Heart left ventricle (tissue), 16 donors: ENCODE data around the gene ADGRA1. TPM values are rescaled to one million over a fixed set of nuclear protein-coding genes. Genes with fewer than 3 reads are reported as not detected.
A peak's percentile ranks its signal among the peaks of the same experiment; 100 is the strongest.

Source experiments
- ATAC-seq, 4 donors: fragments of 200-7000 bp; cut with Tn5 transposase; one replicate each; pipeline ENCODE4 v1.9.1; 2020 to 2022; ENCODE audit warnings: moderate library complexity in 4 of 4, mild to moderate bottlenecking in 3 of 4, moderate number of reproducible peaks in 1 of 4
- DNase-seq, 5 donors: peaks; one replicate each; pipeline ENCODE4 v3.0.0-alpha.2; 2020
- H3K27ac ChIP-seq, 12 donors: fragments of 200-600 bp; sonication (generic) in 4 of 12; one replicate each; pipeline versions ENCODE4 v1.5.0 to v1.8.0; 2016 to 2022; ENCODE audit warnings: mild to moderate bottlenecking in 2 of 12
- H3K27me3 ChIP-seq, 9 donors: fragments of 200-600 bp; sonication (generic) in 2 of 9; one replicate each; pipeline versions ENCODE4 v1.5.1 to v1.8.0; 2016 to 2022; ENCODE audit warnings: mild to moderate bottlenecking in 3 of 9
- H3K36me3 ChIP-seq, 9 donors: fragments of 200-600 bp; sonication (generic) in 2 of 9; one replicate each; pipeline versions ENCODE4 v1.5.0 to v1.8.0; 2018 to 2022; ENCODE audit warnings: mild to moderate bottlenecking in 2 of 9
- H3K4me1 ChIP-seq, 12 donors: fragments of 200-600 bp; sonication (generic) in 4 of 12; one replicate each; pipeline versions ENCODE4 v1.5.0 to v1.8.0; 2016 to 2022; ENCODE audit warnings: mild to moderate bottlenecking in 3 of 12
- H3K4me3 ChIP-seq, 12 donors: fragments of 200-600 bp; sonication (generic) in 4 of 12; one replicate each; pipeline versions ENCODE4 v1.5.0 to v1.8.0; 2017 to 2022; ENCODE audit warnings: mild to moderate bottlenecking in 9 of 12, moderate library complexity in 4 of 12
- H3K9me3 ChIP-seq, 12 donors: fragments of 200-600 bp; sonication (generic) in 4 of 12; one replicate each; pipeline versions ENCODE4 v1.5.0 to v1.8.0; 2016 to 2022; ENCODE audit warnings: mild to moderate bottlenecking in 1 of 12
- POLR2A ChIP-seq, 2 donors: fragments of 450-650 bp; IDR thresholded peaks; one replicate each; pipeline ENCODE4 v1.6.1; 2017; ENCODE audit warnings: antibody characterized with exemption in 2 of 2, mild to moderate bottlenecking in 2 of 2, moderate library complexity in 2 of 2
- WGBS, 4 donors: extraction: QIAGEN DNeasy Blood & Tissue Kit in 2 of 4; methylation state at CpG; one replicate each; pipeline versions ENCODE4 v1.1.5 to v1.1.7; 2013 to 2018; 5-methylcytosine and 5-hydroxymethylcytosine counted together
- intact Hi-C, 10 donors: fragments of 100-400 bp; cut with DNase I; formaldehyde crosslinking; loops; one replicate each; pipeline versions ENCODE4 v1.11.1 to v1.14.2; 2022
- polyA plus RNA-seq, 2 donors: library from polyadenylated mRNA; stranded (reverse); fragments of 200-250 nt; gene quantifications; one replicate each; pipeline ENCODE4 v1.2.3, GENCODE V29; 2013
- total RNA-seq, 9 donors: library from RNA; depleted of rRNA in 2 of 9; stranded (reverse); fragments of >200 nt in 2 of 9; fragmentation: NEBNext Ultra II Directional in 3 of 9; extraction: Animal tissue kit (Norgen Biotek cat#: 25700) in 3 of 9; gene quantifications; one replicate each; pipeline versions ENCODE4 v1.1.0 to v1.2.4, GENCODE V29; 2016 to 2023
- TF ChIP-seq, protein P1 (sequence below), 12 donors: fragments of 200-600 bp; sonication (generic) in 4 of 12; IDR thresholded peaks; one replicate each; pipeline versions ENCODE4 v1.5.0 to v1.8.0; 2018 to 2022; ENCODE audit warnings: antibody characterized with exemption in 12 of 12, mild to moderate bottlenecking in 5 of 12
- donor health status: ischemic (EF 13 %, LVEDD 7.1; RV severe dilation, severe dysfunction).
- donor health status: healthy with polysubstance abuse.
- donor health status: DM: no; HTN: yes; CAD: no.
- donor health status: DM: no; HTN: no; CAD: no.
- donor health status: ischemic (EF 25% LVEDD 6.9; RV normal size, moderate dysfunction).
- donor health status: ischemic (EF 25% LVEDD 5.7; RV mildly dilated, moderate dysfunction).
- donor health status: healthy.
- donor health status: DM: yes; HTN: yes; CAD: no.
- donor health status: ischemic (EF 35%, LVEDD 5.7; RV mildly dilated, moderate dysfunction).
- donor health status: nonischemic (EF 11% LVEDD 7.7; RV severe dilation, severe dysfunction).
- donor health status: DM: yes; HTN: yes; CAD: no.
- donor health status: PGD.
- donor health status: ischemic (EF 29% LVEDD 5.4; RV normal size, mild dysfunction).
- donor health status: nonischemic (EF 23%, LVEDD 6.1; RV moderate dilation, normal function).

ADGRA1 gene
- total and polyA plus RNA-seq, 11 donors = 0.03 to 0.19 (median 0.13) TPM; not detected in 8

DNA sequence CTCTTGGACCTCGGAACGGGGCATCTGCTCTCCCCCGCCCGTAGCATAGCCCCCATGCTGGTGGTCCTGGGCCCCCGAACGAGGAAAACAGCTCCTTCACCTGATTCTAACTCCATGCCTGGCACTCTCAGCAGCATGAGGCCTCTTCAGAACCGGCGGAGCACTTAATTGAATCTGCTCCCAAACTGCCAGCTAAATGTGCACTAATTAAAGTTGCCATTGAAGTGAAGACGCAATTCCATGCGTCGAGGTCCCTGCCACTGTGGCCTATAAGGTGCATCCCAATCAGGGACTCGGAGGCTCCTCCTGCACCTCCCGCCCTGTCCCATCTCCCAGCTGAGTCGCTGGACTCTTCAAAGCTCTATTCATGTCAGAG, 41.3 kb upstream of the ADGRA1 start:
- H3K36me3 ChIP-seq = no peaks in the 10 kb centered on the region
- no peak overlapping the region for H3K4me3 ChIP-seq
- TF ChIP-seq, protein P1, sequence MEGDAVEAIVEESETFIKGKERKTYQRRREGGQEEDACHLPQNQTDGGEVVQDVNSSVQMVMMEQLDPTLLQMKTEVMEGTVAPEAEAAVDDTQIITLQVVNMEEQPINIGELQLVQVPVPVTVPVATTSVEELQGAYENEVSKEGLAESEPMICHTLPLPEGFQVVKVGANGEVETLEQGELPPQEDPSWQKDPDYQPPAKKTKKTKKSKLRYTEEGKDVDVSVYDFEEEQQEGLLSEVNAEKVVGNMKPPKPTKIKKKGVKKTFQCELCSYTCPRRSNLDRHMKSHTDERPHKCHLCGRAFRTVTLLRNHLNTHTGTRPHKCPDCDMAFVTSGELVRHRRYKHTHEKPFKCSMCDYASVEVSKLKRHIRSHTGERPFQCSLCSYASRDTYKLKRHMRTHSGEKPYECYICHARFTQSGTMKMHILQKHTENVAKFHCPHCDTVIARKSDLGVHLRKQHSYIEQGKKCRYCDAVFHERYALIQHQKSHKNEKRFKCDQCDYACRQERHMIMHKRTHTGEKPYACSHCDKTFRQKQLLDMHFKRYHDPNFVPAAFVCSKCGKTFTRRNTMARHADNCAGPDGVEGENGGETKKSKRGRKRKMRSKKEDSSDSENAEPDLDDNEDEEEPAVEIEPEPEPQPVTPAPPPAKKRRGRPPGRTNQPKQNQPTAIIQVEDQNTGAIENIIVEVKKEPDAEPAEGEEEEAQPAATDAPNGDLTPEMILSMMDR (IDR thresholded peaks at IDR 0.05) = no peak
- intact Hi-C loops = no loop called here
- no peak for ATAC-seq
- H3K9me3 ChIP-seq = no peaks in the 10 kb centered on the region
- no peak for DNase-seq
- H3K27me3 ChIP-seq = peaks cover 0 to 43% (median 8%) of the 10 kb centered on the region in 9 donors
- WGBS, 4 donors = 66 to 72% (median 70%) methylated on average over 12 to 14 of the region's 14 CpGs
- H3K4me1 ChIP-seq = no peaks in the 10 kb centered on the region
- H3K27ac ChIP-seq = no peak overlapping the region

DNA sequence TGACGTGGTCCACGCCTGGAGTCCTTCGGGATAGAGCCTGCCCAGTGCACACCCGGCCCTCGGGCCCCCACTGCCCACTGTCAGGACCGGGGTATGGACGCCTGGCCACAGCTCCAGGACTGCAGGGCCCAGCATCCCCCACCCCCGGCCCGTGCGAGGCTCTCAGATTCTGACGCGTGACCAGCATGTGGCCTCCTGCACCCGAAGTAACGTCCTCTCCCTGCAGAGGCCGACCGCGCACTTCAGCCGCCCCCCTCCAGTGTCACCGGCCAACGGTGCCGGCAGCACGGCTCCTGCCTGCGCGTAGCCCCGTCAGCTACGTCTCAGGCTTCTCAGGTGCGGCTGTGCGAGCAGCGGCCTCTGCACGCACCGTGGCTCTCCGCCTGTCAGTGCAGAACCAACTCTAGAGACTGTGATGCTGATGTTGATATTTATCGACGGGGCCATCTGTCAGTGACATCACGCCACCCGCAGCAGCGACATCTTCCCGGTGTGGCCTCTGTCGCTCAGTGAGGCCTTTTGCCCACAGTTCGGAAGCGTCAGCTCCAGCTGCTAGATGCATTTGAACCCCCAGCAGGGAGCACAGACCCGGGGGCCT, 40.1 kb upstream of the ADGRA1 start:
- Histone ChIP-seq H3K4me1 (no peaks in the 10 kb centered on the region), H3K27ac (no peak overlapping the region), H3K36me3 (no peaks in the 10 kb centered on the region), H3K27me3 (peaks cover 0 to 45% (median 4%) of the 10 kb centered on the region in 9 donors), H3K9me3 (no peaks in the 10 kb centered on the region), H3K4me3 (no peak overlapping the region)
- ATAC-seq (no peak), DNase-seq (peak in 1 of 5 donors; percentile 49)
- intact Hi-C loops = no loop called here
- no peak for TF ChIP-seq POLR2A (IDR thresholded peaks at IDR 0.05)
- TF ChIP-seq, protein P1 (IDR thresholded peaks at IDR 0.05) = no peak
- WGBS, 4 donors = 78 to 86% (median 83%) methylated on average over 14 to 42 of the region's 42 CpGs

DNA sequence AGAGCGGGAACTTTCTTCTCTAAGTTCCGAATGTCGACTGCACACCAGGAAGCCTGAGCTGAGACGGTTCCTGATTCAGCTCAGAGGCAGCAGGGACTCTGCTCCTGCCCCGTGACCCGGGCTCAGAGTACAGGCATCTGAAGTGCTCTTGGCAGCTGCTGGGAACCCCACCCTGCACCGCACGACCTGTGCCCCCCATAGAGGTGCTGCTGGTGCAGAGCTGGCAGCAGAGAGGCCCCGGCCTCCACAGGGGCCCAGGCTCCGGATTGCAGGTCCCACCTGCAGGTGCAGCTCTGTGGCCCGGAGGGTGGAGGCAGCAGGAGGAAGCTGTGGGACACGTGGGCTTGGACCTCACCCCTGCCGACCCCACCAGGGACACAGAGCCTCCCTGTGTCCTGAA, 39.5 kb upstream of the ADGRA1 start:
- Histone ChIP-seq H3K27me3 (peaks cover 0 to 41% (median 4%) of the 10 kb centered on the region in 9 donors), H3K4me3 (no peak overlapping the region), H3K27ac (no peak overlapping the region), H3K36me3 (no peaks in the 10 kb centered on the region), H3K4me1 (no peaks in the 10 kb centered on the region), H3K9me3 (no peaks in the 10 kb centered on the region)
- intact Hi-C loops = no loop called here
- DNase-seq (no peak), ATAC-seq (no peak)
- TF ChIP-seq POLR2A (IDR thresholded peaks at IDR 0.05) = no peak
- TF ChIP-seq, protein P1 (IDR thresholded peaks at IDR 0.05) = no peak
- WGBS, 4 donors = 48 to 58% (median 57%) methylated on average over 11 to 13 of the region's 13 CpGs; no CpG with 5 or more reads in 1 of the 4 donors

DNA sequence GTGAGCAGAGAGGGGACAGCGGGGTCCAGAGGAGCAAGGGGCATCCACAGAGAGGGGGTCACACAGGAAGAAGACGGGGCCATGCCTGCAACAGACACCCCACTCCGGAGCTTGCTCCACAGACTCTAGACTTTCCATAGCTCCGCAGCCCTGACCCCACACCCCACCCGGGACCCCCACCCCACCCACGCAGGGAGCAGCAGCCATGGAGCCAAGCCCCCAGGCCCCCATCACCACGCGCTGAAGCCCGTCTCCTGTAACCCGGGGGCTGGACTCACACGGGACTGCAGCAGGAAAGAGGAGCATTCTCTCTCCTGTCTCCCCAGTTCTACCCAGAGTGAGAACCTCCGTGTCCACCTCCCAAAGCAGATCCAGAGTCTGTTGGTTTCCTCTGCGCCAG, 38.8 kb upstream of the ADGRA1 start:
- 80 to 90% (median 81%) methylated on average over 2 to 13 of the region's 13 CpGs for WGBS, 4 donors
- H3K27me3 ChIP-seq = peaks cover 0 to 40% (median 4%) of the 10 kb centered on the region in 9 donors
- H3K27ac ChIP-seq = no peak overlapping the region
- H3K4me3 ChIP-seq = no peak overlapping the region
- no peak for ATAC-seq
- H3K36me3 ChIP-seq = no peaks in the 10 kb centered on the region
- intact Hi-C loops = no loop called here
- no peak for DNase-seq
- TF ChIP-seq, protein P1 (IDR thresholded peaks at IDR 0.05) = no peak
- no peak for TF ChIP-seq POLR2A (IDR thresholded peaks at IDR 0.05)
- H3K4me1 ChIP-seq = no peaks in the 10 kb centered on the region
- H3K9me3 ChIP-seq = no peaks in the 10 kb centered on the region
